MM.1S (cell line): ENCODE data around the gene PYCARD.

Source experiments
- DNase-seq: peaks from one replicate; pipeline ENCODE4 v3.0.0-alpha.2; 2015
- H2AFZ ChIP-seq: fragments of 300-600 bp; sonication (generic); 2 replicates; pipeline ENCODE4 v1.6.0; 2016; ENCODE audit warnings: antibody characterized with exemption, low read length
- H3F3A ChIP-seq: fragments of 300-600 bp; sonication (generic); 2 replicates; pipeline ENCODE4 v1.6.1; 2016; ENCODE audit warnings: mild to moderate bottlenecking, antibody characterized with exemption, low read length, moderate library complexity, mixed read lengths; ENCODE audit not compliant: insufficient read depth
- H3K27ac ChIP-seq: fragments of 300-600 bp; sonication (generic); 2 replicates; pipeline ENCODE4 v1.5.1; 2016; ENCODE audit warnings: mild to moderate bottlenecking, low read length
- H3K27me3 ChIP-seq: fragments of 300-600 bp; sonication (generic); replicated peaks from 2 replicates; pipeline ENCODE4 v1.6.0; 2016; ENCODE audit warnings: low read length; ENCODE audit not compliant: insufficient read depth
- H3K36me3 ChIP-seq: fragments of 300-600 bp; sonication (generic); replicated peaks from 2 replicates; pipeline ENCODE4 v1.6.1; 2016; ENCODE audit warnings: mild to moderate bottlenecking, low read length, mixed read lengths; ENCODE audit not compliant: insufficient read depth
- H3K4me1 ChIP-seq: fragments of 300-600 bp; sonication (generic); 2 replicates; pipeline ENCODE4 v1.6.1; 2016; ENCODE audit warnings: low read length, mixed read lengths
- H3K4me2 ChIP-seq: fragments of 300-600 bp; sonication (generic); 2 replicates; pipeline ENCODE4 v1.6.0; 2016; ENCODE audit warnings: low read depth, low read length
- H3K4me3 ChIP-seq: fragments of 300-600 bp; sonication (generic); 2 replicates; pipeline ENCODE4 v1.5.1; 2016; ENCODE audit warnings: low read length, mixed read lengths
- H3K79me2 ChIP-seq: fragments of 300-600 bp; sonication (generic); 2 replicates; pipeline ENCODE4 v1.6.1; 2016; ENCODE audit warnings: mixed run types, low read length, mixed read lengths
- H3K9ac ChIP-seq: fragments of 300-600 bp; sonication (generic); 2 replicates; pipeline ENCODE4 v1.6.1; 2016; ENCODE audit warnings: low read length, mixed read lengths
- H3K9me2 ChIP-seq: fragments of 300-600 bp; sonication (generic); replicated peaks from 2 replicates; pipeline ENCODE4 v1.6.1; 2016; ENCODE audit warnings: mild to moderate bottlenecking, low read length, mixed read lengths; ENCODE audit not compliant: insufficient read depth
- H3K9me3 ChIP-seq: fragments of 300-600 bp; sonication (generic); replicated peaks from 2 replicates; pipeline ENCODE4 v1.6.1; 2016; ENCODE audit warnings: mild to moderate bottlenecking, low read length, mixed read lengths; ENCODE audit not compliant: insufficient read depth
- H4K20me1 ChIP-seq: fragments of 300-600 bp; sonication (generic); 2 replicates; pipeline ENCODE4 v1.6.1; 2016; ENCODE audit warnings: mild to moderate bottlenecking, low read length, moderate library complexity, mixed read lengths; ENCODE audit not compliant: insufficient read depth
- EZH2 ChIP-seq: fragments of 300-600 bp; sonication (generic); optimal IDR thresholded peaks from 2 replicates; pipeline ENCODE3; 2017; ENCODE audit warnings: low read depth, mild to moderate bottlenecking, antibody characterized with exemption, low read length, mixed read lengths
- EZH2phosphoT487 ChIP-seq: fragments of 300-600 bp; sonication (generic); IDR thresholded peaks from 2 replicates; pipeline ENCODE4 v1.6.1; 2018; ENCODE audit warnings: antibody characterized with exemption, low read length
- TF ChIP-seq, protein P1 (sequence below): fragments of 300-600 bp; sonication (generic); IDR thresholded peaks from 2 replicates; pipeline ENCODE4 v1.5.1; 2016; ENCODE audit warnings: antibody characterized with exemption, low read length, mixed read lengths

PYCARD gene

DNA sequence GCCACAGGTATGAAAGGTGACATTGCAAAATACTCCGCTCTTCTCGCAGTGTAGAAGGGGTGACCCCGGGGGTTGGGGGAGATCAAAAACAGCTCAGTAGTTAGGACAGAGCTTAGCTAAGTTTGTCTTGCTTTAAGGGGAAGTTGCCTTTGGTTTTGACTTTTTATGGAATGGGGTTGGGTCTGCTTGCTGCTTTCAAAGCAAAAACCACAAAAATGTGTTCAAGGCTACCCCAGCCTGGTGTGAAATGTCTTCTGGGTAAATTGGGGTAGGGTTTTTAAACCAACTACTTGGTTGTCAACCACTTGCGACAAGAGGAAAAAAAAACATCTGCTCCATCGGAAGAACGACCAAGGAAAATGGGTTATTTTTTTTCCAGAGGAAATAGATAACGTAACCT is 16.4 kb downstream of the PYCARD start:
- Histone ChIP-seq H3K4me1 (peaks cover 6% of the 10 kb centered on the region), H3K4me2 (no peak overlapping the region), H3K27ac (no peak overlapping the region), H2AFZ (no peak overlapping the region), H3K27me3 (no peaks in the 10 kb centered on the region), H3K36me3 (peaks cover 59% of the 10 kb centered on the region), H3K4me3 (no peak overlapping the region), H3K9ac (no peak overlapping the region), H3F3A (peaks cover 7% of the 10 kb centered on the region; the same call in 1 of the 2 replicates), H3K9me2 (no peaks in the 10 kb centered on the region), H3K9me3 (no peaks in the 10 kb centered on the region), H3K79me2 (peaks cover 89% of the 10 kb centered on the region), H4K20me1 (peaks cover 36% of the 10 kb centered on the region)
- no peak for DNase-seq
- TF ChIP-seq, protein P1, sequence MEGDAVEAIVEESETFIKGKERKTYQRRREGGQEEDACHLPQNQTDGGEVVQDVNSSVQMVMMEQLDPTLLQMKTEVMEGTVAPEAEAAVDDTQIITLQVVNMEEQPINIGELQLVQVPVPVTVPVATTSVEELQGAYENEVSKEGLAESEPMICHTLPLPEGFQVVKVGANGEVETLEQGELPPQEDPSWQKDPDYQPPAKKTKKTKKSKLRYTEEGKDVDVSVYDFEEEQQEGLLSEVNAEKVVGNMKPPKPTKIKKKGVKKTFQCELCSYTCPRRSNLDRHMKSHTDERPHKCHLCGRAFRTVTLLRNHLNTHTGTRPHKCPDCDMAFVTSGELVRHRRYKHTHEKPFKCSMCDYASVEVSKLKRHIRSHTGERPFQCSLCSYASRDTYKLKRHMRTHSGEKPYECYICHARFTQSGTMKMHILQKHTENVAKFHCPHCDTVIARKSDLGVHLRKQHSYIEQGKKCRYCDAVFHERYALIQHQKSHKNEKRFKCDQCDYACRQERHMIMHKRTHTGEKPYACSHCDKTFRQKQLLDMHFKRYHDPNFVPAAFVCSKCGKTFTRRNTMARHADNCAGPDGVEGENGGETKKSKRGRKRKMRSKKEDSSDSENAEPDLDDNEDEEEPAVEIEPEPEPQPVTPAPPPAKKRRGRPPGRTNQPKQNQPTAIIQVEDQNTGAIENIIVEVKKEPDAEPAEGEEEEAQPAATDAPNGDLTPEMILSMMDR: no peak
- TF ChIP-seq EZH2 (no peak), EZH2phosphoT487 (no peak)

DNA sequence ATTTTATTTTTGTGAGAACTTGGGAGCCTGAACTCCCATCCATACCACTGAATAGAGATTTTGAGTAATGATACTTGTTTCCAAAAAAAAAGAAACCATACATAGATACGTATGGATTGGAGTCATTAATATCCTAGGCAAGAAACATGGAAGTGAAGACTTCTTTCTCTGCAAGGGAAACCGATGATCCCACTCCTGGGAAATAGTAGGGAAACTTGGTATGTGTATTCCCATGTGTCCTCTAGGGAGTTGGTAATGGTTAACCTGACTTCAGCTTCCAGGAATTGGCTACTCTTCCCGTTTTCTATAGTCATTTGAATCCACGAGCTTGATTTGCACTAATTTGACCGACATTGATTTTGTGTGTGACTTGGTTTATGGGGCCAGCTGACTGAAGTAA is 17.2 kb downstream of the PYCARD start:
- peaks cover 4% of the 10 kb centered on the region; the same call in 1 of the 2 replicates for H3F3A ChIP-seq
- H3K4me3 ChIP-seq: no peak overlapping the region
- H4K20me1 ChIP-seq: peaks cover 38% of the 10 kb centered on the region

DNA sequence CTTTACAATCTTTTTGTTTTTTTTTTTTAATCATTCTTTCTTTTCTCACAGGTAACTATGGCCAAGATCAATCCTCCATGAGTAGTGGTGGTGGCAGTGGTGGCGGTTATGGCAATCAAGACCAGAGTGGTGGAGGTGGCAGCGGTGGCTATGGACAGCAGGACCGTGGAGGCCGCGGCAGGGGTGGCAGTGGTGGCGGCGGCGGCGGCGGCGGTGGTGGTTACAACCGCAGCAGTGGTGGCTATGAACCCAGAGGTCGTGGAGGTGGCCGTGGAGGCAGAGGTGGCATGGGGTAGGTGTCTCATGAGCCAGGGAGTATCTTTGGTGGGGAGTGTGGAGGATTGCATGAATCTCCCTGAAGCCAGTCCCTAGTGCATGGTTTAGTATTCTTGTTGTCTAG is 17.7 kb downstream of the PYCARD start:
- DNase-seq: no peak
- no peak overlapping the region for H3K9ac ChIP-seq
- H3K4me2 ChIP-seq: no peak overlapping the region
- TF ChIP-seq, protein P1: no peak
- no peak for TF ChIP-seq EZH2
- no peak for TF ChIP-seq EZH2phosphoT487
- no peak overlapping the region for H3K27ac ChIP-seq
- peaks cover 38% of the 10 kb centered on the region for H4K20me1 ChIP-seq
- H3K9me3 ChIP-seq: no peaks in the 10 kb centered on the region
- no peaks in the 10 kb centered on the region for H3K9me2 ChIP-seq
- H3F3A ChIP-seq: peaks cover 4% of the 10 kb centered on the region; the same call in 1 of the 2 replicates
- H3K36me3 ChIP-seq: peaks cover 47% of the 10 kb centered on the region
- no peaks in the 10 kb centered on the region for H3K27me3 ChIP-seq
- H2AFZ ChIP-seq: no peak overlapping the region
- H3K4me1 ChIP-seq: peaks cover 7% of the 10 kb centered on the region
- no peak overlapping the region for H3K4me3 ChIP-seq
- peaks cover 90% of the 10 kb centered on the region for H3K79me2 ChIP-seq

More for the DNA sequence above, 17.2 kb downstream of the PYCARD start:
- no peak for DNase-seq
- Histone ChIP-seq H3K36me3 (peaks cover 52% of the 10 kb centered on the region), H3K9ac (no peak overlapping the region), H3K4me1 (peaks cover 7% of the 10 kb centered on the region), H3K27ac (no peak overlapping the region), H3K9me3 (no peaks in the 10 kb centered on the region), H2AFZ (no peak overlapping the region), H3K79me2 (peaks cover 91% of the 10 kb centered on the region), H3K9me2 (no peaks in the 10 kb centered on the region), H3K27me3 (no peaks in the 10 kb centered on the region), H3K4me2 (no peak overlapping the region)
- TF ChIP-seq EZH2 (no peak), EZH2phosphoT487 (no peak)
